DND-41 (cell line): Measurements from ENCODE around the gene GLIPR1L2.

Source experiments
- CTCF ChIP-seq: IDR thresholded peaks from 2 replicates; pipeline ENCODE4 v1.5.1; 2012; ENCODE audit warnings: borderline replicate concordance, low read length, moderate library complexity, mild to moderate bottlenecking; ENCODE audit not compliant: poor library complexity, severe bottlenecking; ENCODE audit errors: extremely low read depth
- EZH2 ChIP-seq: IDR thresholded peaks from 3 replicates; pipeline ENCODE4 v1.6.1; 2012; ENCODE audit warnings: borderline replicate concordance, low read depth, mild to moderate bottlenecking, moderate library complexity, low read length, inconsistent platforms; ENCODE audit not compliant: severe bottlenecking

GRCh38 chr12:75345531-75345930, 45.4 kb upstream of the GLIPR1L2 start:
- no peak for TF ChIP-seq CTCF
- no peak for TF ChIP-seq EZH2
